Activated effector memory CD4-positive, alpha-beta T cell treated with Interleukin-2 at 50 U/mL for 16 hours (primary cell): ENCODE data around the gene DNAJB13.

ENCODE experiments used
- DNase-seq: peaks from one replicate; pipeline ENCODE4 v3.0.0-alpha.2; 2020

DNAJB13 gene

DNA sequence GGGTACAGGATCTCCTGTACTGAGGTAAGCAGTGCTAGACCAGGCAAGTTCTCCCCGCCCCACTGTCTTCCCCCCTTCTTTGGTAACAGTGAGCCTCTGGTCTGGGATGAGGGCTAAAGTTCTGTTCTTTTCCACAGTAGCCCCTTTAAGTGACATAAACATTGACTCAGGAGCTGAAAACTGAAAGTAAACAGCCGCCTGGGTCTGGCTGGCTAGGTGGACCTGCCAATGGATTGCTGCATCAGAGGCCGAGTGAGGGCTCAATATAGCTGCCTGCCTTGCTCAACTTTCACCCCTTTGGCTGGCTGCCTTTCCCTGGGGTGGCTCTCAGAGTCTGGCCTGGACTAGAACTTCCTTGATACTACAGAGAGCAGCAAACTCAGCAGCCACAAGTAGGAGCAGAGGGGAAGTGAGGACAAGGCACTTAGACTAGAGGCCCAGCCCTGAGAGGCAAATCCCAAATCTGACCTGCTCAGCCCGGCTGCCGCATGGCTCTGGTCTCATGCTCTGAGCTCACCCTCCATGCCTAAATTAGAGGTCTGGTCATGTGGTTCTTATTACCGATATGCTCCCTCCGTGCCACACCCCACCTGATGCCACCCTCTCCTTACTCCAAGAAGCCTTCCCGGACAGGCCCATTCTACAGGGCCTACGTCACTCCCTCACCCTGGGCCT, 67.6 kb downstream of the DNAJB13 start:
- DNase-seq, result no peak

DNA sequence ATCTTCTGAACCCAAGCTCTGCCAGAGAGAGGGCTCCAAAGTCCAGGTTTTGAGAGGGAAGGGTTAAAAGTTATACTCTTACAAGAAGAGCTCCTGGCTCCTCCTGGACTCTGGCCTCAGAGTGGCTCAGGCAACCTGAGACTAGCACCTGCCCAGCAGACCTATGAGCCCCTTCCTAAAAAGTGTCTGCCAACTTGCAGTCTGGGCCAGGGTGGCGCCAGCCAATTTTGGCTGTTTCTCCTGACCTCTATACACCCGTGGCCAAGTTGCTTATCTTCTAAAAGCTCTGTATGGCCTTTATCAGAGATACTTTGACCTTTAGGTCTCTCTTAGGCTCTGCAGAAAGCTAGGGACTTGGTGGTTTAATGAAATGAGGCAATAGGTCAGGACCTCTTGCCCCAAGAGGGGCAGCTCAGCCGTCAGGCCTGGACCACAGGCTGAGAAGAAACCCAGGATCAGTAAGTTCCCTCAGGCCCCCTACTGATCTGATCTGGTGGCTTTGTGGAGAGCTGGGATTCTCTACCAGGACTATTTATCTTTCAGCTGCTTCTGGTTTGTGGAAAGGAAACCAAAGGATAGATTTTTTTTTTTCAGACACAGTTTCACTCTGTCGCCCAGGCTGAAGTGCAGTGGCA, 68.4 kb downstream of the DNAJB13 start:
- no peak for DNase-seq

DNA sequence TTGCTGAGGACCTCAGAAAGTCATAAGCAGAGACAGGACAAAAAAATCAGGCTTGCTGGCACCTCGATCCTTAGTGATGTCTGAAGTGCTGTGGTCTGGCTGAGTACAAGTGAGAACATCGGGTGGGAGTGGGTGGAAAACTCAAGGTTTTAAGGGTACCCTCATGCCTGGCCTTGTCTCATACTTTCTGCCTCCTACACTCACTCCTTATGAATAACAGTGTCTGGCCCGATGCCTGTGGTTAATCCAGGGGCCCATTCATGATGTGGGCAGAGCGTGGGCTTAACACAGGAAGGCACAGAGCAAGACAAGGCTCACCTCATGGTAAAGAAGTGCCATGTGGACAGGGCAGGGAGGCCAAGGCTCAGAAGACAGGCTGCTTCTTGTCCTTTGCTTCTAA, 69.0 kb downstream of the DNAJB13 start:
- no peak for DNase-seq
